Ishikawa (cell line): ENCODE data around the gene SNRPB2.

Experiments
- CEBPB ChIP-seq: IDR thresholded peaks from 2 replicates; pipeline ENCODE4 v1.6.1; 2012
- CREB1 ChIP-seq: IDR thresholded peaks from 2 replicates; pipeline ENCODE4 v1.6.1; 2012; ENCODE audit warnings: low read depth
- EGR1 ChIP-seq: IDR thresholded peaks from 2 replicates; pipeline ENCODE4 v1.6.1; 2012
- EP300 ChIP-seq: IDR thresholded peaks from 2 replicates; pipeline ENCODE4 v1.6.1; 2012; ENCODE audit warnings: borderline replicate concordance
- FOXM1 ChIP-seq: IDR thresholded peaks from 2 replicates; pipeline ENCODE4 v1.6.1; 2012; ENCODE audit warnings: low read depth, borderline replicate concordance
- NFIC ChIP-seq: IDR thresholded peaks from 2 replicates; pipeline ENCODE4 v1.6.1; 2012
- RAD21 ChIP-seq: IDR thresholded peaks from 2 replicates; pipeline ENCODE4 v1.6.1; 2012; ENCODE audit warnings: low read depth
- REST ChIP-seq: IDR thresholded peaks from 2 replicates; pipeline ENCODE4 v1.6.1; 2012; ENCODE audit warnings: low read depth, mild to moderate bottlenecking
- TAF1 ChIP-seq: IDR thresholded peaks from 2 replicates; pipeline ENCODE4 v1.6.1; 2012; ENCODE audit warnings: low read depth, mild to moderate bottlenecking
- TCF12 ChIP-seq: IDR thresholded peaks from 2 replicates; pipeline ENCODE4 v1.6.1; 2012; ENCODE audit warnings: low read depth
- USF1 ChIP-seq: IDR thresholded peaks from 2 replicates; pipeline ENCODE4 v1.6.1; 2012
- YY1 ChIP-seq: IDR thresholded peaks from 2 replicates; pipeline ENCODE4 v1.6.1; 2012; ENCODE audit warnings: low read depth
- ZBTB7A ChIP-seq: IDR thresholded peaks from 2 replicates; pipeline ENCODE4 v1.6.1; 2012; ENCODE audit warnings: low read depth
- TF ChIP-seq, protein P1 (sequence below): IDR thresholded peaks from 2 replicates; pipeline ENCODE4 v1.6.1; 2012

SNRPB2 gene

GRCh38 chr20:16760431-16761304 lies 30.8 kb downstream of the SNRPB2 start:
- 0 out of 2 replicates have a peak, but pooled peaks have one; percentile 26 for TF ChIP-seq USF1
- no peak for TF ChIP-seq RAD21

DNA sequence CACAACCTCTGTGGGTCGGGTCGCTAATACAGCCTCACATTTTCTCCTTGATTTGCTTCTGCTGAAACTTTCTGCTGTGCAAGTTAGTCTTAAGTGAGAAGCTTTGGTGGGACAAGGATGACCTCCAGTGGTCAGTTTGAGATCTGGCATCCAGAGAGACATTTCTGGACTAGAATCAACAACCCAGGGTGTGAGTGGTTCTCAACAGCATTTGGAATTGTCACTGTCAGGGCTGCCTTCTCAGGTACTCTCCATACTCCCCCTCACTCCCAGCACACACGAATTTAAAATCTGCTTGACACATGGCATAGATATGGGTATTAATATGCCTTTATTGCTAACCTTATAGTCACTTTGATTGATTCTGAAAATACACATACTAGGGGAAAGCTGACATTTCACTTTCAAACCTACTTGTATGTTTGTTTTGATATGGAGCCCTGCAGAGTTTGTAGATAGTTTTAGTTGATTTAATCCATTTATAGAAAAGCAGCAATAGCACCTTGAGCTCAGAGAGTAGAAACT lies 31.5 kb downstream of the SNRPB2 start:
- no peak for TF ChIP-seq EGR1
- TF ChIP-seq ZBTB7A, result no peak
- TF ChIP-seq YY1, result no peak
- no peak for TF ChIP-seq USF1
- no peak for TF ChIP-seq EP300
- TF ChIP-seq, protein P1, sequence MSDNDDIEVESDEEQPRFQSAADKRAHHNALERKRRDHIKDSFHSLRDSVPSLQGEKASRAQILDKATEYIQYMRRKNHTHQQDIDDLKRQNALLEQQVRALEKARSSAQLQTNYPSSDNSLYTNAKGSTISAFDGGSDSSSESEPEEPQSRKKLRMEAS, result no peak
- TF ChIP-seq RAD21, result peak; percentile 91
- no peak for TF ChIP-seq CEBPB

GRCh38 chr20:16764560-16764959 lies 34.7 kb downstream of the SNRPB2 start:
- TF ChIP-seq, protein P1, result no peak
- TF ChIP-seq FOXM1 (no peak), YY1 (no peak), EGR1 (no peak), USF1 (no peak), TCF12 (no peak), TAF1 (no peak), EP300 (no peak), REST (no peak), CREB1 (no peak), ZBTB7A (no peak), NFIC (no peak)

DNA sequence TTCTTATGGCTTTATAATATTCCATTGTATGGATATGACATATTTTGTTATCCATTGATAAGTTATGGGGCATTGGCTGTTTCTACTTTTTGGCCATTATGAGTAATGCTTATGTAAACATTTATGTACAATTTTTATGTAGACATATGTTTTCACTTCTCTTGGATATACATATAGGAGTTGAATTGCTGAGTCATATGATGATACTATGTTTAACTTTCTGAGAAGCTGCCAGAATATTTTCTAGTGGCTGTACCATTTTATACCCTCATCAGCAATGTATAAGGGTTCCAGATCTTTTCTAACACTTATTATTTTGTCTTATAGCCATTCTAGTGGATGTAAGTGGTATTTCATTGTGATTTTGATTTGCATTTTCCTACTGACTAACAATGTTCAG lies 41.4 kb downstream of the SNRPB2 start:
- TF ChIP-seq USF1, result no peak
- no peak for TF ChIP-seq CEBPB
- no peak for TF ChIP-seq CREB1
- no peak for TF ChIP-seq TCF12
- TF ChIP-seq NFIC, result no peak
- TF ChIP-seq TAF1, result no peak
- TF ChIP-seq, protein P1, result no peak
- no peak for TF ChIP-seq EGR1
- TF ChIP-seq RAD21, result no peak

DNA sequence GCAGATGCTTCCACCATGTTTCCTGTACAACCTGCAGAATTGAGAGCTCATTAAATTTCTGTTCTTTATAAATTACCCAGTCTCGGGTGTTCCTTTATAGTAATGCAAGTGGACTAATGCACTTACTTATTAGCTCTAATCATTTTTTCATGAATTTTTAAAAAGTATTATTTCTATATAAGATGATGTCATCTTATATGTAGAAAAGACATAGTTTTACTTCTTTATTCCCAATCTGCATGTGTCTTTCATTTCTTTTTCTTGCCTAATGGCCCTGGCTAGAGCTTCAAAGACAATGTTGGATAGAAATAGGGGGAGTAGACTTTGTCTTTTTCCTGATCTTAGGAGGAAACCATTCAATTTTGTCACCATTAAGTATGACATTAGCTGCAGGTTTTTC lies 46.1 kb downstream of the SNRPB2 start:
- TF ChIP-seq NFIC (no peak), CEBPB (no peak), USF1 (no peak), ZBTB7A (no peak), REST (no peak), YY1 (no peak), TAF1 (no peak), RAD21 (no peak), EP300 (no peak)
- TF ChIP-seq, protein P1, result no peak
